PFSK-1 (cell line): Measurements from ENCODE around the gene ANKRD27.

Experiments used
- FOXP2 ChIP-seq: optimal IDR thresholded peaks from 2 replicates; pipeline ENCODE3; 2011; ENCODE audit warnings: borderline replicate concordance, control low read depth, inconsistent platforms; ENCODE audit not compliant: insufficient read depth; ENCODE audit errors: extremely low read length, extremely low read depth
- POLR2AphosphoS5 ChIP-seq: IDR thresholded peaks from 2 replicates; pipeline ENCODE4 v1.6.1; 2012; ENCODE audit warnings: low read depth, mild to moderate bottlenecking, control low read depth, low read length, moderate library complexity
- SIN3A ChIP-seq: IDR thresholded peaks from 2 replicates; pipeline ENCODE4 v1.6.1; 2012; ENCODE audit warnings: mild to moderate bottlenecking, low read length, moderate library complexity, borderline replicate concordance; ENCODE audit not compliant: insufficient read depth
- TAF1 ChIP-seq: IDR thresholded peaks from 2 replicates; pipeline ENCODE4 v1.6.1; 2012; ENCODE audit warnings: low read length, control low read depth, borderline replicate concordance; ENCODE audit not compliant: insufficient read depth
- TF ChIP-seq, protein P1 (sequence below), 2 experiments: IDR thresholded peaks; 2 replicates each; pipeline versions ENCODE4 v1.6.1 to v1.8.0; 2011 to 2012; ENCODE audit warnings: low read depth in 2 of 2, low read length in 2 of 2, control low read depth in 1 of 2, inconsistent platforms in 1 of 2, mild to moderate bottlenecking in 1 of 2, moderate library complexity in 1 of 2; ENCODE audit not compliant: insufficient read depth in 1 of 2

Gene ANKRD27

DNA sequence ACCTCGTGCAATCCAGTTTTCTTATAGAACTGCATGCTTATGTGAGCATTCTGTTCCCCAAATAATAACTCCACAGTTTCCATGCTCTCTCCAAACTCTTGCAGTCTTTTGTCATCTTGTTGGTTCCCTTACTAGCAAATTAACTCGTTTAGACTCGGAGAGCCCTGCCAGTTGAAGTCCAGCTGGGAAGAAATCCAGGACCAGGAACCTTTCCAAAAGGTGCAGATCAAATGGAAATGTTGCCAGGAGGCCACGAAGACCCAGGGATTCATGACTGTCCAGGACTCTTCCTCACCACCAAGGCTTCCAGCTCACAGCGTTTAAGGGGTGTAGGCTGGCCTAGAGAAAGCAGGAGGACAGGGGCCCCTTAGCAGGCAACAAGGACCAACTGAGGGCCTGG lies 42.5 kb upstream of the ANKRD27 start:
- no peak for TF ChIP-seq SIN3A
- TF ChIP-seq, protein P1, sequence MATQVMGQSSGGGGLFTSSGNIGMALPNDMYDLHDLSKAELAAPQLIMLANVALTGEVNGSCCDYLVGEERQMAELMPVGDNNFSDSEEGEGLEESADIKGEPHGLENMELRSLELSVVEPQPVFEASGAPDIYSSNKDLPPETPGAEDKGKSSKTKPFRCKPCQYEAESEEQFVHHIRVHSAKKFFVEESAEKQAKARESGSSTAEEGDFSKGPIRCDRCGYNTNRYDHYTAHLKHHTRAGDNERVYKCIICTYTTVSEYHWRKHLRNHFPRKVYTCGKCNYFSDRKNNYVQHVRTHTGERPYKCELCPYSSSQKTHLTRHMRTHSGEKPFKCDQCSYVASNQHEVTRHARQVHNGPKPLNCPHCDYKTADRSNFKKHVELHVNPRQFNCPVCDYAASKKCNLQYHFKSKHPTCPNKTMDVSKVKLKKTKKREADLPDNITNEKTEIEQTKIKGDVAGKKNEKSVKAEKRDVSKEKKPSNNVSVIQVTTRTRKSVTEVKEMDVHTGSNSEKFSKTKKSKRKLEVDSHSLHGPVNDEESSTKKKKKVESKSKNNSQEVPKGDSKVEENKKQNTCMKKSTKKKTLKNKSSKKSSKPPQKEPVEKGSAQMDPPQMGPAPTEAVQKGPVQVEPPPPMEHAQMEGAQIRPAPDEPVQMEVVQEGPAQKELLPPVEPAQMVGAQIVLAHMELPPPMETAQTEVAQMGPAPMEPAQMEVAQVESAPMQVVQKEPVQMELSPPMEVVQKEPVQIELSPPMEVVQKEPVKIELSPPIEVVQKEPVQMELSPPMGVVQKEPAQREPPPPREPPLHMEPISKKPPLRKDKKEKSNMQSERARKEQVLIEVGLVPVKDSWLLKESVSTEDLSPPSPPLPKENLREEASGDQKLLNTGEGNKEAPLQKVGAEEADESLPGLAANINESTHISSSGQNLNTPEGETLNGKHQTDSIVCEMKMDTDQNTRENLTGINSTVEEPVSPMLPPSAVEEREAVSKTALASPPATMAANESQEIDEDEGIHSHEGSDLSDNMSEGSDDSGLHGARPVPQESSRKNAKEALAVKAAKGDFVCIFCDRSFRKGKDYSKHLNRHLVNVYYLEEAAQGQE (IDR thresholded peaks at IDR 0.05; ENCODE audit: insufficient read depth in 1 of 2, low read depth in 2 of 2, low read length in 2 of 2) = no peak
- no peak for TF ChIP-seq FOXP2
- no peak for TF ChIP-seq TAF1
- TF ChIP-seq POLR2AphosphoS5 = no peak

DNA sequence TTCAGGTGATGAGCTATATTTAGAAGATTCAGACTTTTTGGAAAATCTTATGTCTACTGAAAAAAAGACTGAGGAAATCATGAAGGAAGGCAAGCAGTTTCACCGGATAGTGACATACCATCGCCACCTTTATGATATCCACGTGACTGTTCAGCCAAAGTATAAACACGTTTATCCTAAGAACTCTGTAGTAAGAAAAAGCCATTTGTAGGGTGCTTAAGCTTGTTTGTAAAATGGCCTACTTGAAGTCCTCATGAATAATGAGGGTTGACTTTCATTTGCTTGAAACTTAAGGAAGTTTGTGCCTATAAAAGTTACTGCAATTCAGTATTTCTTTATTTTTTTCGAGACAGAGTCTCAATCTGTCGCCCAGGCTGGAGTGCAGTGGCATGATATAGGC lies 36.8 kb upstream of the ANKRD27 start:
- TF ChIP-seq POLR2AphosphoS5 (no peak), SIN3A (no peak), TAF1 (no peak), FOXP2 (no peak)
- TF ChIP-seq, protein P1 (IDR thresholded peaks at IDR 0.05; ENCODE audit: insufficient read depth in 1 of 2, low read depth in 2 of 2, low read length in 2 of 2) = no peak

DNA sequence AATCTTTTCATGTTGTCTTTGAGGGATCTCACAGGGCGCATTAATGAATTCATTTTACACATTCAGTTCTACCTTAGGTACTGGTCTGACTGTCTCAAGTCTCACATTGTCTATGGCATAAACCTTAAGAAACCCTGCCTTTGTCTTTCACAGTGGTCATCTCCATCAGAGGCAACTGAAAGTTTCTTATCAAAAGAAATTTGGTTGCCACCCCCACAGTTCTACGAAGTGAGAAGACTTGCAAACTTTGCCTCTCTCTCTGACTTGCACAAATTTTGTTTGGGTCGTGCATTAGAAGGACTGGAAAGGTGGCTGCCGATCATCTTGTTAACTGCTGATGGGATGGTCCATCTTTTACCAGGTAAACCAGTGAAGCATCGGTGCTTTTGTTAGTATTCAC lies 34.1 kb upstream of the ANKRD27 start:
- no peak for TF ChIP-seq SIN3A
- no peak for TF ChIP-seq POLR2AphosphoS5
- TF ChIP-seq TAF1 = no peak

DNA sequence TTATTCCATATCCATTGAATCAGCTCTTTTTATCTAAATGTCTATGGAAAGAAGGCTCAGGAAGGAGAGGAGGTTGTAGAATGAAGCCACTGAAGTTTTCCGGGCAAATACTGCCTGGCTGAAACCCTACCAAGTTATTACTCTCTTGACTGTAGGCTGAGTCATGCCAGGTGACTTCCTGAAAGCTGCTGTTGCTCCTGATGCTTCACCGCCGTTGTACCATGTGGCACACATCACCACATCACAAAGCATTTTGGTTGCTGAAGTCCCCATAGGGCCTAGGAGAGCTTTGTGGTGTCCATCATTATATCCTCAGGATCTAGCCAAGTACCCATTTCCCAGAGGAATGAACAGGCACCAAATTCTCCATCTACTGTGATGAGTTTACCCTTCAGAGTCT lies 33.5 kb upstream of the ANKRD27 start:
- TF ChIP-seq TAF1 (no peak), SIN3A (no peak), POLR2AphosphoS5 (no peak), FOXP2 (no peak)
- TF ChIP-seq, protein P1 (IDR thresholded peaks at IDR 0.05; ENCODE audit: insufficient read depth in 1 of 2, low read depth in 2 of 2, low read length in 2 of 2) = no peak

DNA sequence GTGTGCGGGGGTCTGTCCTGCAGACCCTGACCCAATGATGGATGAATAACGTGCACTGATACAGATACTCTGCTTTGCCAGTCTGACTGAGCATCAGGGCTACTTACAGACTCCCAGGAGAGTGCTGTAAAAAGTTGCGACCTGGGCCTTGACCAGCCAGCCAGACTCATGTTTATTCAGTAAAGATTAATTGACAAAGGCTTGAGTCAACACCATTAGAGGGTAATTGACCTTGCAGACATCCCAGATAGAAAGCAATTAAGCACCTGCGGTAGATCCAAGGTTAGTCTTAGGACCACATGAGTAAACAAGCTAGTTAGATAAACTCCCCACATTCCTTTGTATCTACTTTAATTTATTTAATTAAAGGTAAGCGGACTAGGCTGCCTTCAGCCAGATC lies 27.0 kb upstream of the ANKRD27 start:
- TF ChIP-seq TAF1 (no peak), FOXP2 (no peak), POLR2AphosphoS5 (no peak), SIN3A (no peak)
- TF ChIP-seq, protein P1 (IDR thresholded peaks at IDR 0.05; ENCODE audit: insufficient read depth in 1 of 2, low read depth in 2 of 2, low read length in 2 of 2) = no peak
